Medulla oblongata (tissue), 1 donor: ENCODE measurements around the gene BPIFB6.

Experiments used
- DNase-seq: peaks from one replicate; pipeline ENCODE4 v3.0.0-alpha.2; 2015; ENCODE audit errors: extremely low spot score

BPIFB6 gene

GRCh38 chr20:33084722-33085121 is 53.3 kb downstream of the BPIFB6 start:
- no peak for DNase-seq

GRCh38 chr20:33086052-33086722 is 54.7 kb downstream of the BPIFB6 start:
- no peak for DNase-seq

- DNase-seq, result no peak
These were observed 59.7 kb downstream of the BPIFB6 start for GRCh38 chr20:33091147-33091546.

GRCh38 chr20:33091693-33092092 is 60.2 kb downstream of the BPIFB6 start:
- no peak for DNase-seq

GRCh38 chr20:33092361-33092760 is 60.9 kb downstream of the BPIFB6 start:
- no peak for DNase-seq

- no peak for DNase-seq
These were observed 61.6 kb downstream of the BPIFB6 start for GRCh38 chr20:33093074-33093473.

GRCh38 chr20:33093582-33093981 is 62.1 kb downstream of the BPIFB6 start:
- no peak for DNase-seq
